ENCODE measurements around the gene RNASEL.

DNA sequence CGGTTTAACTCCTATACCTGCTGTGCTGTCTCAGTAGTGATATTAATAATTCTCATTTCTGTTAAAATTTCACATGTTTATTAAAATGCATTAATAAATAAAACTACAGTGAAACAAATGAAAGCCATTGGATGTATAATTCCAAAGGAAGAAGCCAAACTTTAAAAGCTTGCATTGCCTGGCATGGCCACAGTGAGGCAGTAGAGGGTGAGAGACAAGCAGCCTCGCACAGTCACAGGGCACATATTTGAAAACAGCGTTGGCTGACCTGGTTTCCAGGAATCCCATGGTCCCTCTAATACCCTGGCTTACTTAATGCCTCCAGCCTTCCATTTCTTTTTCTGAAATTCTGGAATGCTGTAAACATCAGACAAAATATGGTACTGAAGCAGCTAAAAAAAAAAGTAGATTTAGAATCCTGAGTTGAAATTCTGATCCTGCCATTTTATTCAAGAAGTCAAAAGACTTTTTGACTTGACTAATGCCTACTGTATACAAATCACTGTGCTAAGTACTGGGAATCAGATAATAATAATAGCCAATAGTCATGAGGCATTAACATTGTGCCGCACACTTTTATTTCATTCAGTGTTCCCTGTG is 6.7 kb upstream of the RNASEL start:
- TF ChIP-seq, protein P1, sequence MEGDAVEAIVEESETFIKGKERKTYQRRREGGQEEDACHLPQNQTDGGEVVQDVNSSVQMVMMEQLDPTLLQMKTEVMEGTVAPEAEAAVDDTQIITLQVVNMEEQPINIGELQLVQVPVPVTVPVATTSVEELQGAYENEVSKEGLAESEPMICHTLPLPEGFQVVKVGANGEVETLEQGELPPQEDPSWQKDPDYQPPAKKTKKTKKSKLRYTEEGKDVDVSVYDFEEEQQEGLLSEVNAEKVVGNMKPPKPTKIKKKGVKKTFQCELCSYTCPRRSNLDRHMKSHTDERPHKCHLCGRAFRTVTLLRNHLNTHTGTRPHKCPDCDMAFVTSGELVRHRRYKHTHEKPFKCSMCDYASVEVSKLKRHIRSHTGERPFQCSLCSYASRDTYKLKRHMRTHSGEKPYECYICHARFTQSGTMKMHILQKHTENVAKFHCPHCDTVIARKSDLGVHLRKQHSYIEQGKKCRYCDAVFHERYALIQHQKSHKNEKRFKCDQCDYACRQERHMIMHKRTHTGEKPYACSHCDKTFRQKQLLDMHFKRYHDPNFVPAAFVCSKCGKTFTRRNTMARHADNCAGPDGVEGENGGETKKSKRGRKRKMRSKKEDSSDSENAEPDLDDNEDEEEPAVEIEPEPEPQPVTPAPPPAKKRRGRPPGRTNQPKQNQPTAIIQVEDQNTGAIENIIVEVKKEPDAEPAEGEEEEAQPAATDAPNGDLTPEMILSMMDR (IDR thresholded peaks at IDR 0.05 in 8 of 11, conservative IDR thresholded peaks at IDR 0.05 in 3 of 11), result peak; percentile 55 to 90 (median 86)
- TF ChIP-seq POLR2AphosphoS5 (IDR thresholded peaks at IDR 0.05) (peak in 1 of 3 donors; percentile 38), POLR2A (IDR thresholded peaks at IDR 0.05) (no peak)
